Measurements from ENCODE around the gene RAPGEF5.
A peak's percentile ranks its signal among the peaks of the same experiment; 100 is the strongest.

Gene RAPGEF5, protein sequence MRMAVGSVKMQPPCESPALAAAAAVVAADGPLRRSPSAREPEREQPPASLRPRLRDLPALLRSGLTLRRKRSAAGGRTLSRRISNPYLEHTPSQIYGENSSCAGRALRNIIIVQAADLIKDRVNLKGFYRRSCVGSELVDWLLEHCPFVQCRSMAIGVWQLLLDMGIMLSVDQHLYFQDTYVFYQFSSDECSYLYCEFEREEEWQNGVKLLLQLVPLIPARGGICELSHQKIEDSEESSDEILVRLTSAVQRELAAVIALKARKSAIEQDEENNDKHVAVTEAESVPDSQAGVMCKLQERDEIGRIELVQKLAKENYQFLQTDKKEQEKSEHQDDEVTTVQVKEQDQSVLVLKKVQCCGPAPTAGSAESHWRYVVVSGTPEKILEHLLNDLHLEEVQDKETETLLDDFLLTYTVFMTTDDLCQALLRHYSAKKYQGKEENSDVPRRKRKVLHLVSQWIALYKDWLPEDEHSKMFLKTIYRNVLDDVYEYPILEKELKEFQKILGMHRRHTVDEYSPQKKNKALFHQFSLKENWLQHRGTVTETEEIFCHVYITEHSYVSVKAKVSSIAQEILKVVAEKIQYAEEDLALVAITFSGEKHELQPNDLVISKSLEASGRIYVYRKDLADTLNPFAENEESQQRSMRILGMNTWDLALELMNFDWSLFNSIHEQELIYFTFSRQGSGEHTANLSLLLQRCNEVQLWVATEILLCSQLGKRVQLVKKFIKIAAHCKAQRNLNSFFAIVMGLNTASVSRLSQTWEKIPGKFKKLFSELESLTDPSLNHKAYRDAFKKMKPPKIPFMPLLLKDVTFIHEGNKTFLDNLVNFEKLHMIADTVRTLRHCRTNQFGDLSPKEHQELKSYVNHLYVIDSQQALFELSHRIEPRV

DNA sequence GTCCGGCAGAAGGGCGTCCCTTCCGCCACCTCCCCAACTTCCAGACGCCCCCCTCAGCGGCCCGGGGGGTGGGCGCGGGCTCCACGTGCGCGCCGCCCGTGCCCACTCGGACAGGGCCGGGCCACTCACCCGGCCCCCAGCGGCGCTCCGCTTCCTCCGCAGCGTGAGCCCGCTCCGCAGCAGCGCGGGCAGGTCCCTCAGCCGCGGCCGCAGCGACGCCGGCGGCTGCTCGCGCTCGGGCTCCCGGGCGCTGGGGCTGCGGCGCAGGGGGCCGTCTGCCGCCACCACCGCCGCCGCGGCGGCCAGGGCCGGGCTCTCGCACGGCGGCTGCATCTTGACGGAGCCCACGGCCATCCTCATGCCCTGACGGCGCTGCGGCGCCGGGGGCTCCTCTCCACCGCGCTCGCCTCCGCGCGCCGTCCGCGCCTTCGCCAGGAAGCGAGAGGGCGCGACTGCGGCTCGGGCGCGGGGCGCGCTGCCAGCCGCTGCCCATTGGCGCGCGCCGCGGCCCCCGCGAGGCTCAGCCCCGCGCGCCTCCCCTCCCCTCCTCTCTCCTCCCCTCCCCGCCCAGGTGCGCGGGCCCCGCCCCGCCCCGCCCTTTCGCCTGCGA, at the start of gene RAPGEF5:
Gene RAPGEF5, minus strand, starts transcription at position 454 of the 610 bp plus-strand sequence. Its CDS starts 94 bp downstream, at position 360.
- H3K4me2 ChIP-seq, result peak within 1 kb of the TSS; percentile 92

DNA sequence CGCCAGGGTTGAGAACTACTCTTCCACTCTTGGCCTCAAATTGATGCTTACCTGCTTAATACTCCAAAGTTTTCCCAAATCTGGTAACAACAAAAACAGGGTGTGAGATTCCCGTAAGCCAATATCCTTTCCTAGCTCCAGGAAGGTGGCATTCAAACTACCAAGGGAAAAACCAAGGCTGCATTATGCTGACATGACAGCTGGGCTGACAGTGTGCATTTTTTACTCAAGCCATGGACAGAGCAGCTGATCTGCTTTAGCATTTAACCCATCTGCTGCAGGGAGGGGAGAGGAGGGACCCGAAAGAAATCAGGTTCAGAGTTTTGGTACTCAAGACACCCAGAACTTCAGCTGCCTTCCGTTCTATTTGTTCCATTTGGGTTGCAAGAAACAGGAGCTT, 49.8 kb upstream of the RAPGEF5 start:
- Histone ChIP-seq H3K4me1 (peaks cover 28% of the 10 kb centered on the region), H3K4me2 (no peak overlapping the region), H3K4me3 (no peak overlapping the region), H3K27me3 (no peaks in the 10 kb centered on the region), H4K20me1 (no peaks in the 10 kb centered on the region), H3K9ac (no peak overlapping the region), H3K27ac (no peak overlapping the region), H3K36me3 (no peaks in the 10 kb centered on the region), H3K9me3 (peaks cover 24% of the 10 kb centered on the region)
- no peak for TF ChIP-seq Cebpa-rat (IDR thresholded peaks at IDR 0.05)

More for the DNA sequence above, at the start of gene RAPGEF5:
- Histone ChIP-seq H3K27ac (peak within 1 kb of the TSS; percentile 91), H3K4me3 (peak within 1 kb of the TSS; percentile 92), H3K27me3 (no peaks in the 10 kb centered on the region), H4K20me1 (no peaks in the 10 kb centered on the region), H3K4me1 (peaks cover 24% of the 10 kb centered on the region), H3K36me3 (peaks cover 27% of the 10 kb centered on the region), H3K9ac (peak within 1 kb of the TSS; percentile 87), H3K9me3 (peaks cover 29% of the 10 kb centered on the region)
- no peak for TF ChIP-seq Cebpa-rat (IDR thresholded peaks at IDR 0.05)

GRCh38 chr7:22404421-22405023, 47.6 kb upstream of the RAPGEF5 start:
- Histone ChIP-seq H3K27ac (no peak overlapping the region), H3K27me3 (no peaks in the 10 kb centered on the region), H3K4me1 (peaks cover 24% of the 10 kb centered on the region), H3K36me3 (no peaks in the 10 kb centered on the region), H3K9ac (no peak overlapping the region), H4K20me1 (no peaks in the 10 kb centered on the region), H3K4me3 (no peak overlapping the region), H3K4me2 (no peak overlapping the region), H3K9me3 (peaks cover 24% of the 10 kb centered on the region)
- no peak for TF ChIP-seq Cebpa-rat (IDR thresholded peaks at IDR 0.05)

- Histone ChIP-seq H3K4me3 (no peak overlapping the region), H3K36me3 (no peaks in the 10 kb centered on the region), H3K27ac (no peak overlapping the region), H3K4me1 (peaks cover 24% of the 10 kb centered on the region), H3K9ac (no peak overlapping the region), H3K4me2 (no peak overlapping the region), H4K20me1 (no peaks in the 10 kb centered on the region), H3K9me3 (peaks cover 24% of the 10 kb centered on the region), H3K27me3 (no peaks in the 10 kb centered on the region)
- no peak for TF ChIP-seq Cebpa-rat (IDR thresholded peaks at IDR 0.05)
Observed at GRCh38 chr7:22403344-22403743, 46.4 kb upstream of the RAPGEF5 start.

DNA sequence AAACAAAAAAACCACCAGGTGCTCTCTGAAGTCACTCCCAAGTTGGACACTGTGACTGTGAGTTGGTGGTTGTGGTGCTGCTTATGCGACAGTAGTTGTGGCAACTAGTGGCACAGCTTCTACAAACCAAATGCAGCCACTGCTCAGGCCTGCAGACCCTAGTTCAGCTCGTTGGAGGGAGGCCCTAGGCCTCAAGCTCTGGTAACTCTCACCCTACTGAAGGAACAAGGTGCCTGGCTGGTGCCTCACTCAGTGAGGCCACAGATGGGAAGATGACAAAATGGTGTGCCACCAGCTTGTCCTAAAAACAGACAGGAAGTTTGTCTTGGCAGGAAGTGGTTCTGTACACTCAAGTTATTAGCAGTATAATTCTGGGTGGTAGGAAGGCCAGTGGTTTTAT, 45.3 kb upstream of the RAPGEF5 start:
- H3K27me3 ChIP-seq, result no peaks in the 10 kb centered on the region
- H3K4me3 ChIP-seq, result no peak overlapping the region
- 0 out of 2 replicates have a peak overlapping the region, but pooled peaks have one; percentile 21 for H3K9ac ChIP-seq
- H3K9me3 ChIP-seq, result peaks cover 24% of the 10 kb centered on the region
- TF ChIP-seq Cebpa-rat (IDR thresholded peaks at IDR 0.05), result no peak
- no peaks in the 10 kb centered on the region for H3K36me3 ChIP-seq
- H4K20me1 ChIP-seq, result no peaks in the 10 kb centered on the region
- peak overlapping the region; percentile 65 for H3K27ac ChIP-seq
- H3K4me1 ChIP-seq, result peaks cover 24% of the 10 kb centered on the region
- H3K4me2 ChIP-seq, result peak overlapping the region; percentile 73

DNA sequence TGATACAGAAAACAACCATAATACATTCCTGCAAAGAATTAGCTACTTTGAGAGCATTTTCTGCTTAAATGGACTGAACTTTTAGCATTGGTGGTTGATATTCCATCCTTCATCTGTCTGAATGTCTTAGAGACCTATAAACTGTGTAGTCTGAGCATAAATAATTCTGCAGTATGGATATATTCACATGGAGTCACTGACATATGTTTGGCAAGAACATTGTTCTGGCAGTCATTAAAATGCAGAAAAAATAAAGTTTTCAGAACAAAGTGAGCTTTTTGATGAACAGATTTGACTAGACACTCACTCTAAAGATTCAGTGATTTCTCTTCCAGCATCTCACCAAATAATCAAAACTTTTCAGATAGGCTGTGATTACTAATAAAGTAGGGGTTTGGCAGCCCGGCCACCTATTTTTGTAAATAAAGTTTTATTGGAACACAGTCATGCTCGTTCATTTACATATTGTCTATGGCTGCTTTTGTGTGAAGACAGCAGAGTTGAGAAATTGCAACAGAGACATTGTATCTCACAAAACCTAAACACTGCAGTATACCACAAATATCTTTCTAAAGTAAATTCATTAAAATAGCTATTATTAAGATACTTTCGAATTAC, 44.1 kb upstream of the RAPGEF5 start:
- Histone ChIP-seq H3K36me3 (no peaks in the 10 kb centered on the region), H4K20me1 (no peaks in the 10 kb centered on the region), H3K4me3 (no peak overlapping the region), H3K9me3 (peaks cover 24% of the 10 kb centered on the region), H3K27me3 (no peaks in the 10 kb centered on the region), H3K4me2 (no peak overlapping the region), H3K9ac (no peak overlapping the region), H3K27ac (no peak overlapping the region), H3K4me1 (peaks cover 24% of the 10 kb centered on the region)
- no peak for TF ChIP-seq Cebpa-rat (IDR thresholded peaks at IDR 0.05)

GRCh38 chr7:22400150-22400814, 43.3 kb upstream of the RAPGEF5 start:
- H3K4me1 ChIP-seq, result peaks cover 24% of the 10 kb centered on the region

DNA sequence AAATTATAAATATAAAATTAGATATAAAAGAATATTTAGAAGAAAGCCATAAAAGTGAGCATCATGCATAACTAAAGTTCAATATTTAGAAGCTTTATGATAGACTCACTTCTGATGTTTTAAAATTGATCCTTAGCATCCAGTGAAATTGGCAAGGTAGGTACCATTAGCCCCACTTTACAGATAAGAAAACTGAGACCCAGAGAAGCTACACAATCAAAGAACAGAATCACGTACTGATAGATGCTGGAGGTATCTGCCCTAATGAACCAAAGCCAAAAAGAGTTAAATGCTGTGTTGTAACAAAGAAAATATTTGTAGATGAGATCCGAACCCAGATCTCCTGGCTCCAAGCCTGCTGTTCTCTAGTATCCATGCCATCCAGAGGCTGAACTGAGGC, 42.6 kb upstream of the RAPGEF5 start:
- no peaks in the 10 kb centered on the region for H3K36me3 ChIP-seq
- no peaks in the 10 kb centered on the region for H3K27me3 ChIP-seq
- H4K20me1 ChIP-seq, result no peaks in the 10 kb centered on the region
- H3K9ac ChIP-seq, result no peak overlapping the region
- no peak overlapping the region for H3K4me2 ChIP-seq
- H3K9me3 ChIP-seq, result peaks cover 18% of the 10 kb centered on the region
- TF ChIP-seq Cebpa-rat (IDR thresholded peaks at IDR 0.05), result no peak
- peaks cover 30% of the 10 kb centered on the region for H3K4me1 ChIP-seq
- no peak overlapping the region for H3K4me3 ChIP-seq
- H3K27ac ChIP-seq, result no peak overlapping the region

More at GRCh38 chr7:22400150-22400814, 43.3 kb upstream of the RAPGEF5 start:
- H3K4me3 ChIP-seq, result no peak overlapping the region
- no peak overlapping the region for H3K9ac ChIP-seq
- no peak overlapping the region for H3K27ac ChIP-seq
- H3K9me3 ChIP-seq, result peaks cover 20% of the 10 kb centered on the region
- H4K20me1 ChIP-seq, result no peaks in the 10 kb centered on the region
- H3K27me3 ChIP-seq, result no peaks in the 10 kb centered on the region
- H3K4me2 ChIP-seq, result no peak overlapping the region
- H3K36me3 ChIP-seq, result no peaks in the 10 kb centered on the region
- TF ChIP-seq Cebpa-rat (IDR thresholded peaks at IDR 0.05), result no peak

All from BLaER1 (cell line).